ENCODE measurements around the gene DHX40. TPM values are rescaled to one million over a fixed set of nuclear protein-coding genes. Genes with fewer than 3 reads are reported as not detected.

The DHX40 gene
- total RNA-seq, 1 experiment from 2014 or later, result 38.9 TPM

DNA sequence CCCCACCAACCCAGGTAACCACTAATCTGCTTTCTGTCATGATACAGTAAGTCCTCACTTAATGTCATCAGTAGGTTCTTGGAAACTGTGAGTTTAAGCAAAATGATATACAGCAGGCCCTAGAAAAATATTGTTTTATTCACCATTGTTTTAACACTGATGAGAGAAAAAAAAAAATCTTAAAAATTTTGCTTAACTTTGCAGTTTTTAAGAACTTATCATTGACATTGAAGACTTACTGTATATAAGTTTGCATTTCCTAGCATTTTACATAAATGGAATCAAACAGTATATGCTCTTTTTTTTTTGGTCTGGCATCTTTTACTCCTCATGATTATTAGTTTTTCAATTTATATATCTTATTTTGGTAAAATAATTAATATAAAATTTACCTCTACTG is 34.8 kb downstream of the DHX40 start:
- Histone ChIP-seq H3K79me2 (ENCODE audit: low read depth) (no peaks in the 10 kb centered on the region), H4K20me1 (ENCODE audit: insufficient read depth) (peaks cover 3% of the 10 kb centered on the region), H2AFZ (no peak overlapping the region), H3K4me1 (replicated peaks; ENCODE audit: insufficient read depth) (no peaks in the 10 kb centered on the region), H3K9me3 (ENCODE audit: insufficient read depth, low read depth) (no peaks in the 10 kb centered on the region), H3K27ac (no peak overlapping the region), H3K4me2 (no peak overlapping the region), H3K4me3 (no peak overlapping the region), H3K36me3 (ENCODE audit: low read depth) (peaks cover 21% of the 10 kb centered on the region), H3F3A (ENCODE audit: insufficient read depth, low read depth) (no peaks in the 10 kb centered on the region), H3K9me2 (ENCODE audit: insufficient read depth) (no peaks in the 10 kb centered on the region), H3K27me3 (ENCODE audit: insufficient read depth, low read depth) (no peaks in the 10 kb centered on the region)
- BruUV-seq (replicated peaks), result no TSS peak
- ChIA-PET POLR2A (ENCODE audit: unreplicated experiment) (no interaction called here), CTCF (no interaction called here)
- TF ChIP-seq EZH2 (IDR thresholded peaks at IDR 0.05; ENCODE audit: low read depth), result no peak
- TF ChIP-seq, protein P1, sequence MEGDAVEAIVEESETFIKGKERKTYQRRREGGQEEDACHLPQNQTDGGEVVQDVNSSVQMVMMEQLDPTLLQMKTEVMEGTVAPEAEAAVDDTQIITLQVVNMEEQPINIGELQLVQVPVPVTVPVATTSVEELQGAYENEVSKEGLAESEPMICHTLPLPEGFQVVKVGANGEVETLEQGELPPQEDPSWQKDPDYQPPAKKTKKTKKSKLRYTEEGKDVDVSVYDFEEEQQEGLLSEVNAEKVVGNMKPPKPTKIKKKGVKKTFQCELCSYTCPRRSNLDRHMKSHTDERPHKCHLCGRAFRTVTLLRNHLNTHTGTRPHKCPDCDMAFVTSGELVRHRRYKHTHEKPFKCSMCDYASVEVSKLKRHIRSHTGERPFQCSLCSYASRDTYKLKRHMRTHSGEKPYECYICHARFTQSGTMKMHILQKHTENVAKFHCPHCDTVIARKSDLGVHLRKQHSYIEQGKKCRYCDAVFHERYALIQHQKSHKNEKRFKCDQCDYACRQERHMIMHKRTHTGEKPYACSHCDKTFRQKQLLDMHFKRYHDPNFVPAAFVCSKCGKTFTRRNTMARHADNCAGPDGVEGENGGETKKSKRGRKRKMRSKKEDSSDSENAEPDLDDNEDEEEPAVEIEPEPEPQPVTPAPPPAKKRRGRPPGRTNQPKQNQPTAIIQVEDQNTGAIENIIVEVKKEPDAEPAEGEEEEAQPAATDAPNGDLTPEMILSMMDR (conservative IDR thresholded peaks at IDR 0.05), result no peak
- DNase-seq, result no peak
- intact Hi-C loops (cut with micrococcal nuclease; ENCODE audit: unreplicated experiment), result no loop called here

- TF ChIP-seq, protein P1 (conservative IDR thresholded peaks at IDR 0.05), result no peak
- no peak for TF ChIP-seq EZH2 (IDR thresholded peaks at IDR 0.05; ENCODE audit: low read depth)
- ChIA-PET POLR2A (ENCODE audit: unreplicated experiment) (interaction anchor here (0.6 kb wide), 1 partner anchor 281 kb away, joined by 4 read pairs; no protein-coding TSS in a partner anchor), CTCF (interaction anchor here (0.7 kb wide), 1 partner anchor 259 kb away, joined by 5 read pairs; no protein-coding TSS in a partner anchor)
- H3K27ac ChIP-seq, result no peak overlapping the region
- no peaks in the 10 kb centered on the region for H3K79me2 ChIP-seq (ENCODE audit: low read depth)
- H3F3A ChIP-seq (ENCODE audit: insufficient read depth, low read depth), result no peaks in the 10 kb centered on the region
- peaks cover 3% of the 10 kb centered on the region for H4K20me1 ChIP-seq (ENCODE audit: insufficient read depth)
- peaks cover 26% of the 10 kb centered on the region for H3K36me3 ChIP-seq (ENCODE audit: low read depth)
- no peak for DNase-seq
- H3K9me3 ChIP-seq (ENCODE audit: insufficient read depth, low read depth), result no peaks in the 10 kb centered on the region
- H3K9me2 ChIP-seq (ENCODE audit: insufficient read depth), result no peaks in the 10 kb centered on the region
- H2AFZ ChIP-seq, result no peak overlapping the region
- H3K4me2 ChIP-seq, result no peak overlapping the region
- intact Hi-C loops (cut with micrococcal nuclease; ENCODE audit: unreplicated experiment), result no loop called here
- no peaks in the 10 kb centered on the region for H3K27me3 ChIP-seq (ENCODE audit: insufficient read depth, low read depth)
- no peaks in the 10 kb centered on the region for H3K4me1 ChIP-seq (replicated peaks; ENCODE audit: insufficient read depth)
- no peak overlapping the region for H3K4me3 ChIP-seq
- no TSS peak for BruUV-seq (replicated peaks)
Measured at GRCh38 chr17:59601130-59601529, 35.7 kb downstream of the DHX40 start.

- Histone ChIP-seq H3K79me2 (ENCODE audit: low read depth) (no peaks in the 10 kb centered on the region), H4K20me1 (ENCODE audit: insufficient read depth) (peaks cover 3% of the 10 kb centered on the region), H3K36me3 (ENCODE audit: low read depth) (peaks cover 35% of the 10 kb centered on the region), H3F3A (ENCODE audit: insufficient read depth, low read depth) (no peaks in the 10 kb centered on the region), H3K9me3 (ENCODE audit: insufficient read depth, low read depth) (no peaks in the 10 kb centered on the region), H3K27ac (no peak overlapping the region), H3K4me1 (replicated peaks; ENCODE audit: insufficient read depth) (no peaks in the 10 kb centered on the region), H3K27me3 (ENCODE audit: insufficient read depth, low read depth) (no peaks in the 10 kb centered on the region), H2AFZ (no peak overlapping the region), H3K4me3 (no peak overlapping the region), H3K9me2 (ENCODE audit: insufficient read depth) (no peaks in the 10 kb centered on the region), H3K4me2 (no peak overlapping the region)
- no TSS peak for BruUV-seq (replicated peaks)
- ChIA-PET POLR2A (ENCODE audit: unreplicated experiment) (no interaction called here), CTCF (no interaction called here)
- intact Hi-C loops (cut with micrococcal nuclease; ENCODE audit: unreplicated experiment), result no loop called here
- no peak for DNase-seq
- TF ChIP-seq, protein P1 (conservative IDR thresholded peaks at IDR 0.05), result no peak
- TF ChIP-seq EZH2 (IDR thresholded peaks at IDR 0.05; ENCODE audit: low read depth), result no peak
Measured at GRCh38 chr17:59607061-59607460, 41.7 kb downstream of the DHX40 start.

Measured in PC-9 (cell line).